Fibroblast of pulmonary artery (primary cell): ENCODE measurements around the gene P2RY6.
A peak's percentile ranks its signal among the peaks of the same experiment; 100 is the strongest.

Experiments
- DNase-seq: peaks from one replicate; pipeline ENCODE4 v3.0.0-alpha.2; 2010; ENCODE audit warnings: low read depth
- H3K4me3 ChIP-seq: replicated peaks from 2 replicates; pipeline ENCODE4 v1.5.1; 2011; ENCODE audit warnings: low read depth, mild to moderate bottlenecking, control low read depth, low read length, moderate library complexity
- CTCF ChIP-seq: IDR thresholded peaks from 2 replicates; pipeline ENCODE4 v1.5.1; 2011; ENCODE audit warnings: mild to moderate bottlenecking, control low read depth, low read length, inconsistent platforms; ENCODE audit errors: missing control alignments

Gene P2RY6

GRCh38 chr11:73287400-73288101, 15.4 kb downstream of the P2RY6 start:
- H3K4me3 ChIP-seq, result no peak overlapping the region
- TF ChIP-seq CTCF, result no peak
- peak; percentile 22 for DNase-seq

DNA sequence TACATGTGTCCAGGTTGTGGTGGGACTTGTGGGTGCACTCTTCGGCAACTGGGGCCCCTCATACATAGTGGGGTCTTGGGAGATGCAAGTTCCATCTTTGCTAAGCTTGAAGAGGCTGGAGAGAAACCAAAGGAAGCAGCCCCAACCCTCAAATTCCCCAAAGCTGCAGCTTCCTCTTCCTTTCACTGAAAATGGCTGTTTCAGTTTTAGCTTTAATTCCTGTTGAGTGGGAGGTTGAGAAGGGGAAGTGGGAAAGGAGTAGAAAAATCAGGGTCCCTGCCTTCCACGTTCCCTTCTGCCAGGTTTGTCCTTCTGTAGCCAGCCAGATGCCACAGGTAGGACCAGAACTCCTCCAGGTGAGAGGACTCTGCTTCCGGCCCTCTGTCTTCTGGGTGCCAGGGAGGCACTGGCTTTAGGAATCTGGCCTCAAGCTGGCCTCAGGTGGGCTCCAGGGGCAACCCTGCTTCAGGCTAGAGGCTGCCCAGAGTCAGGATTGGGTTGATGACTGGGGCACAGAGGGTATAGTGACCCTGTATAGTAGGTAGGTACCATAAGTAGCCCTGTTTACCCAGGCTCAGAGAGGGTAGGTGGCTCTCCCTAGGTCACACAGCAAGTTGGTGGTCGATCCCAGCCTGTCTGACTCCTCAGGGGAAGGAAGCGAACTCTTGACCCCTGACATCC, 16.2 kb downstream of the P2RY6 start:
- DNase-seq, result no peak
- no peak for TF ChIP-seq CTCF
- no peak overlapping the region for H3K4me3 ChIP-seq

DNA sequence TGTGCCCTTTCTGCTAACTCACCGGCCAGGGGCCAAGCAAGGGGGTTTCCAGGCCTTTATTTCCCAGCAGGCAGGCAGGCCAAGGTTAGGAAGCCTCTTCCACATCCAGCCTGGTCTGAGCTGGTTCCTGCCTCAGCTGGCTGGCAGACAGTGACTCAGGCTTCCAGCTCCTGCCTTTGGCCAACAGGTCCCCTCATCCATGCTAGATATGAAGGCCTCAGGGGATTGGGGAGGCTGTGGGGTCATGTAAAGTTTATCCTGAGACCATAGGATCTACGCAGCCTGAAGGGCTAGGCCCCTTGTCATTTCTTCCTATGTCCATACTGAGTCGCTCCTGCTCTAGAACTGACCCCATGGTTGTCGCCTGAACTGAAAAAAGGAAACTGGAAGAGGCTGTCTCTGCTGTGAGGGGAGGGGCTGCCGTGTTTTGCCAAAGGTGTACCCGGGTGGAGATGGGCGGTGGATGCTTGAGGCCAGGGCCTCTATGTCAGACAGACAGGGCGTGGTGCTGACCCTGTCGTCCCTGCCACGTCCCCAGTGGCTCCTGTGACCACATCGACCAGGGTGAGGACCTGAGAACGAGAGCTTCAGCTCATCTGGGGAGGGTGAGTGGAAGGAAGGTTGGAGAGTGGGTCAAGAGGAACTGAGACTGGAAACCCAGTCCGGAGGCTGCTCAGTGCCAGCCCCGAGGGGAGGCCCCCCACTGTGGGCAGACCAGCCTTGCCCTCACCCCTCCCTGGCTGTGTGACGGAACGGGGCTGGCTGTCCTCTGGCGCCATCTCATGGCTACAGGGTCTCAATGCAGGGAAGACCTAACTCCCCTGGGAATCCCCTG, 17.0 kb downstream of the P2RY6 start:
- TF ChIP-seq CTCF, result peak; percentile 98
- DNase-seq, result peak; percentile 77
- no peak overlapping the region for H3K4me3 ChIP-seq

DNA sequence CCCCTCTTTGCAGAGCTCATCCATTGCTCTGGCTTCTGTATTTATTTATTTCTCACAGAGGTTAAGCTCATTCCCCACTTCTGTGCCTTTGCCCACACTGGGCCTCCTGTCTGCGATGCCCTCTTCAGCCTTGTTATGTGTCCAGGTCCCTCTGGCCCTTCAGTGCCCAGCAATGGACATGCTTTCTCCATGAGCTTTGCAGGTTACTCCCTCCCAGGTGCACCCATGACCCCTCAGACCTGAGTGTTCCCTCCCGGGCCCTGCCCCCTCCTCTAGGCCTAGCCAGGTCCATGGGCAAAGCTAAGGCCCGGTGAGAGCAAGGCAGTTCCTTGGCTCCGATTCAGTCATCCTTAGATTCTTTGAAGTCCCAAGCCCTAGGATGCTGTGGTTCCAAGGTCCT, 18.4 kb downstream of the P2RY6 start:
- no peak overlapping the region for H3K4me3 ChIP-seq
- no peak for TF ChIP-seq CTCF
- no peak for DNase-seq

DNA sequence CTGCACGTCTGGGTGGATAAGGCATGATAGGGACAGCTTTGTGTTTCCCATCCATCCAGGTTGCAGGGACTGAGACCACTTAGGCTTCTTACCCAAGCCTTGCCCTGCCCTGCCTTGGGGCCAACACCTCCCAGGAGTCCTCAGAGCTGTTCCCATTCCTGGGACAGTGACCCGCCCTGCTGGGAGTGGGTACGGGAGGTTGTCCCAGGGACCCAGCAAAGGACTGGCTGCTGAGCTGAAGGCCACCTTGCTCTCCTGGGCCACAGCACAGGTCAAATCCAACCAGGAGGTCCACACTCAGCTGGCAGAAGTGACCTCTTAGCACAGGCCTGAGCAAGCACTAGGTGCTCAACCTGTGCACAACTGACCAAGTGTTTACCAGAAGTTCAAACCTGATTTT, 19.1 kb downstream of the P2RY6 start:
- H3K4me3 ChIP-seq, result no peak overlapping the region
- TF ChIP-seq CTCF, result no peak
- no peak for DNase-seq

- peak; percentile 17 for DNase-seq
- TF ChIP-seq CTCF, result no peak
- no peak overlapping the region for H3K4me3 ChIP-seq
These were observed 19.8 kb downstream of the P2RY6 start for GRCh38 chr11:73291781-73292524.
